HG02970 (cell line): ENCODE results near the gene UBE2QL1.

ENCODE experiments used
- ATAC-seq: cut with Tn5 transposase; IDR thresholded peaks from one replicate; pipeline ENCODE4 v1.9.1; 2021; ENCODE audit warnings: mild to moderate bottlenecking, moderate library complexity, moderate number of reproducible peaks; ENCODE audit not compliant: unreplicated experiment, low FRiP score

Gene UBE2QL1

DNA sequence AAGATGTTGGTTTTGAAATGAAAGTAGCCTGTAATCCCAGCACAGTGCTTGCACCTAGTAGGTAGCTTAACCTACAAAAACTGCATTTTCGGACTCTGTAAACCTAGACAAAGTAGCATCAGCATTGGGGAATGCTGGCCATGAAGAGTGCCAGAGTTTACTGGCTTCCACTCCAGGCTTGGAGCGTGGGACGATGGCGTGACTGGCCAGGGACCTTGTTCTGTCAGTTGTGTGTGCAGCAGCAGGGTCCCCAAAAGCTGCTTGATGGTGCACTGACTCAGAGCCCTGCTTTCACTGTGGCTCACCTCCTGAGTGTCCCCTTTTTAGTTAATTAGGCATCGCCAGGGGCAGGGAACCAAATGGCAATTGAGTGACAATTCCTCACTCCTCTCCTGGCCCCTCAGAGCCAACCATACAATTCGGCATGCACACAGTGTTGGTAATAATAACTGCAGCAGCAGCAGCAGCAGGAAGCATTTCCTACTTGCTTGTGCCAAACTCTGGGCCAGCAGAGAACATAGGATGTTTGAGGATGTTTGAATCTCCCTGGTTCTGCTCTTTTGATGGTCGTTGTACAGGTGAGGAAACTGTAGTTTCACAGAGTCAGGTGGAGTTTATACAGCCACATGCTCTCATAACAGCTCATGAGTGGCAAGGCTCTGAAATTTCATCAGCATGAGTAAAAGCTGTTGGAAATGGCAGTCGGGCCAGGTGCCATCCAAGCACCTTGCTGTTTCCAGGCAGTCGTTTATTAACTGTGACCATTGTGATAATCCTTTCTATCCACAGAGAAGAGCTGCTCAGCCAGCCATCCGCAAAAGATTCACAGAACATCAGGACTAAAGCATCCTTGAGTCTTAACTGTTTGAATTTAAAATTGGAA lies 4.2 kb downstream of the UBE2QL1 start:
- no peak for ATAC-seq

- ATAC-seq: no peak
These were observed 5.4 kb downstream of the UBE2QL1 start for GRCh38 chr5:6453937-6454560.

DNA sequence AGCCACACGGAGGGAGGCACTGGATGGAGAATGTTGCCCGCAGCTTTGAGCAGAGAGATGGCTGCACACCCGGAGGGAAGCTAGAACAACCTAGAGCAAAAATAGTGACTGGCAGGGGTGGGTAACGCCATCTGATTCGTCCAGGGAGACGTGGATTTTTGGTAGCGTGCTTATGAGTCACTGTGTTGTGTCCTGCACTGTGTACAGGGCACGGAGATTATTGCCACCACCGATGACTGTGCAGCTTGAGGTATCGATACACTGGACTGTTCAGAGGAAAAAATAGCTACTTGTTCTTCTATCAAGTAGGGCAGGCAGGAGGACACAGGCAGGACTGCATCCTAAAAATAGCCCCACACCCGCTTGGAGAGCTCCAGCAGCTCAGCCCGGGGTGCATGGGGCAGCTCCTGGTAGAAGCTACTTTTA lies 6.0 kb downstream of the UBE2QL1 start:
- no peak for ATAC-seq

GRCh38 chr5:6455571-6456200 lies 7.0 kb downstream of the UBE2QL1 start:
- no peak for ATAC-seq

DNA sequence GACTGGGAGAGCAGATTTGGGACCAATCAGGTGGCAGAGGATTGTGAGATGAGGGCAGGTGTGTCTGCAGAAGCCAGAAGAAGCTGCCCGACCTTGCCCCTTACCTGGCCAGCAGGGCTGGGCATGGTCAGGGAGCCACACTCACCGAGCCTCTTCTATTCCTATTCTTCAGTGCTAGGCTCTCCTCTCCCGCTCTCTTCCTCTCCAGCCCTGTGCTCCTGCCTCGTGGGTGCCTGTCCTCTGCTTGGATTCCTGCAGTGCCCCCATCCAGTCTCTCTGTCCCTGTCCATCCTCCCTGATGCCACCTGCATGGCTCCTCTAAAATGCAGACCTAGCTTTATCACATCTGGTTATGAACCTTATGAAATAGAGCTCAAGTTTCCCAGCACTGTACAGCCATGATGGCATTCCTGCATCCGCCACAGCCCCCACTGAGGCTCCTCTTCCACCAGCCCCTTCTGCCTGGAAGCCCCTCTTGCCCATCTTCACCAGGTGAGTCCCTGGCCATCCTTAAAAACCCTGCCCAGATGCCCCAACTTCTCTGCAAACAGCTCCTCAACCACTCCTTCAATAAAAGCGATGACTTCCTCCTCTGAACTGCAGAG lies 8.2 kb downstream of the UBE2QL1 start:
- no peak for ATAC-seq

DNA sequence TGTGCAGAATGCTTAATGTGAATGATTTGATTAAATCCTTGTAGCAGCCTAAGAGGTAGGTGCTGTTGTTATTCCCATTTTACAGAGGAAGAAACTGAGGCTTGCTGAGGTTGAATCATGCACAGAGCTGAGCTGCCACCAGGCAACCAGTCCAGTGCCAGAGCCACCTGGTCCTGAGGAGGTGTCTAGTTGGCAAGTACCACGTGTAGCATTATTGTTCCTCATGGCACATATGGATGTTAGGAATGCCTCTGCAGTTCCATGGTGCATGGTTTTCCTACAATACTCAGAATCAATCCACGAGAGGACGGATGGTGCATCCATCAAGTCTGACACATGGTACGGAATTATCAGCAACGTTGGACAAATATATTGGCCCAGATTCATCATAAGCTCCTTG lies 8.9 kb downstream of the UBE2QL1 start:
- no peak for ATAC-seq

DNA sequence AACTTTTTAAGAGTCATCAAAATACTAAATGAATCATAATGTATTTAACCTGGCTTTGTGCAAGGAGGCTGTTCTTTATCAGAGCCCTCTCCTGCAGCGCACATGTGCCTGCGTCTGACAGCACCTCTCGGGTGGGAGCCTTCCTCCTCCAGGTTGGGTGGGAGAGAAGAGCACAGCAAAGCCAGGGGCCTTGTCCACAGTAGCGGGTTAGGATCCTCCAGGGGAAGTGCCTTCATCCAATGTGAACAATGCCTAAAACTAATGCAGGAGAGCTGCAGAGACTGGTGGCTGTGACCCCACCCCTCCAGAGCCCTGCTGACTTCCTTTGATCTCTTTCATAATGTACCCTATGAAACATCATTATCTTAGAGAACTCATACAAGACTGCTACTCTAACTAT lies 10.2 kb downstream of the UBE2QL1 start:
- ATAC-seq: no peak

DNA sequence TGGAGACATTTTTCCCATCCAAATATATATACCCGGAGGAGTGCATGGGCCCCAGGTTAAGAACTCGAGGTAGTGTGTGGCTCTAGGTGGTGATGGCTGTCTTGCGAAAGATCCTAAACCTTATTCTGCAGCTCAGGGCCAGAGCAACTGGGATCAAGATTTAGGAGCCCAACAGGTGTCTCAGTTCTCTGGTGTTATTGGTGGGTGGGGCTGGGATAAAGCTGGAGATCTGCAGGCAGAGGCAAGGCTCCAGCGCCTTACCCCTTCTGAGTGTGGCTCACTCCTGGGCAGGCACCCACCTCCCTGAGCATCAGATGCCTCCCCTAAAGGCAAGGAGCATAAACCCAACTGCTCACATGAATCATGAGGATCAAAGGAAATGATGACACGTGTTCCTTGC lies 11.2 kb downstream of the UBE2QL1 start:
- no peak for ATAC-seq

- no peak for ATAC-seq
These were observed 12.3 kb downstream of the UBE2QL1 start for GRCh38 chr5:6461006-6461405.

GRCh38 chr5:6461793-6462650 lies 13.4 kb downstream of the UBE2QL1 start:
- no peak for ATAC-seq

GRCh38 chr5:6462671-6463070 lies 14.0 kb downstream of the UBE2QL1 start:
- no peak for ATAC-seq

- ATAC-seq: no peak
These were observed 15.8 kb downstream of the UBE2QL1 start for GRCh38 chr5:6464441-6464840.

- ATAC-seq: no peak
These were observed 17.5 kb downstream of the UBE2QL1 start for GRCh38 chr5:6465831-6466790.

DNA sequence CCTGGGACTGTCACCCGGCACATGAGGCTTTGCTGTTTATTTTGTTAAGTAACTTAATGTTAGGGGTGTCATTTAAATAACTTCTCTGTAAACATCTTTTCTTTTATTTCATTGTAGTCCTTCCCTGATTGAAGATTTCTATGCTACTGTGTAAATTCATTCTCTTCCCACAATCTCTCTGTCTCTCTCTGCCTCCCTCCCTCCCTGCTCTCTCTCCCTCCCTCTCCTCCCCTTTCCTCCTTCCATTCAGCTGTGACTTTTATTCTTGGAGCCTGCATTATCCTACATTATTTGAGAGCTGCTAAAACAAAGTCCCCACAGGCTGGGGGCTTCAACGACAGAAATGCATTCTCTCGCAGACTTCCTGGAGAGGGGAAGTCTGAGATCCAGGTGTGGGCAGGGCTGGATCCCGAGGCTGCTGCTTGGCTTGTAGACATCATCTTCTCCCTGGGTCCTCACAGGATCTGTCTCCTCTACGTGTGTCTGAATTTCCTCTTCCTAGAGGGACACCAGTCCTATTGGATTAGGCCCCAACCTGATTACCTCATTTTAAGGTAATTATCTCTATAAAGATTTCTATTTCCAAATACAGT lies 18.4 kb downstream of the UBE2QL1 start:
- no peak for ATAC-seq

GRCh38 chr5:6467591-6467990 lies 18.9 kb downstream of the UBE2QL1 start:
- no peak for ATAC-seq

- ATAC-seq: no peak
These were observed 19.4 kb downstream of the UBE2QL1 start for GRCh38 chr5:6468104-6468503.

DNA sequence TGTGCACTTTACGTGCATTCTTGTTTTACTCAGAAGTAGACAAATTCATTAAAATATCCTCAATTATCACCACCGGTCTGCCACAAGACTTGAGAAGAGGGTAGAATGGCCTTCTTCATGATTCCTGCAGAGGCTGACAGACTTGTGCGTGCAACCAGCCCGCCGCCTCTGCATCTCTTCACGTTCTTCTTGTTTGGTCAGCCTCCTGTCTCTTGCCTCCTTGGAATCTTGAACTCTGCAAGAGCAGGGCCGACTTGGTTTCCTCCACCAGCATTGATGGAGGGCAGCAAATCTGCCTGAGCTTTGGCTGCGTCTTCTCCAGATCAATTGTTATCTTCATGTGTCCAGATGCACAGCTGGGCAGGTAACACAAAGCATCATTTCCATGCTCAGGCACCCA lies 20.2 kb downstream of the UBE2QL1 start:
- ATAC-seq: no peak

GRCh38 chr5:6469836-6470235 lies 21.2 kb downstream of the UBE2QL1 start:
- no peak for ATAC-seq

- no peak for ATAC-seq
These were observed 22.0 kb downstream of the UBE2QL1 start for GRCh38 chr5:6470672-6471071.
